ENCODE measurements around the gene HAPLN2.

Gene HAPLN2

DNA sequence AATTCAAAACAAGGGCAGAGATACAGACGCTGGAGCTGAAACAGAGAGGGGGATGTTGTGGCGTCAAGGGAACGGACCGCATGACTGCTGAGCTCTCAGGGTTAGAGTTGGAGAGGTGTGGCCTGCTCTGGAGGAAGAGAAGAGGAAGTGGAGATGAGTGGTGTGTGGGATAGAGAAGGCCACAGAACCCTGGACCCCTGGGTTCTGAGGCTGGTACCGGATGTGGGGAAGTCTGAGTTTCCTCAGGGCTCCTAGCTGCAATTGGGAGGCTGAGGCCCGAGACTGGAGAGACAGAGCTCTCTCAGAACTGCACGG, 24.5 kb downstream of the HAPLN2 start:
- DNase-seq (ENCODE audit: low read depth in 1 of 2, low spot score in 1 of 2) = no peak

DNA sequence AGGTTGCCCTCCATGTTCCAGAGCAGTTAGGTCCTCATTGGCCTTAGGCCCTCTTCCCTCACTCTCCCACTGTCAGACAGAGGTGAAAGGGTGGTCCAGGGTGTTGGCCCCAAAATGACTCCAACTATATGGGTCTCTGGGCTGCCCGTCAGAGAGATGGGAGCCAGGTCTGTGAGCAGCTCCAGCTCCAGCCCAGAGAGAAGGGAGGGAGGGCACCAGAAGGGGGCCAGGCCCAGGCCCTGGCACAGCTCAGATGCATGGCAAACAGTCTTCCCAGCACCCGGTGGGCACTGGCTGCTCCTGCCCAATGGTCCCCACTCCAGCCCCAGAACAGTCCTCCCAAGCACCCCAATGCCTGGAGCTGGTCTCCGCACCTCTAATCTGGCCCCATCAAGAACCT, 24.9 kb downstream of the HAPLN2 start:
- DNase-seq (ENCODE audit: low read depth in 1 of 2, low spot score in 1 of 2) = no peak

DNA sequence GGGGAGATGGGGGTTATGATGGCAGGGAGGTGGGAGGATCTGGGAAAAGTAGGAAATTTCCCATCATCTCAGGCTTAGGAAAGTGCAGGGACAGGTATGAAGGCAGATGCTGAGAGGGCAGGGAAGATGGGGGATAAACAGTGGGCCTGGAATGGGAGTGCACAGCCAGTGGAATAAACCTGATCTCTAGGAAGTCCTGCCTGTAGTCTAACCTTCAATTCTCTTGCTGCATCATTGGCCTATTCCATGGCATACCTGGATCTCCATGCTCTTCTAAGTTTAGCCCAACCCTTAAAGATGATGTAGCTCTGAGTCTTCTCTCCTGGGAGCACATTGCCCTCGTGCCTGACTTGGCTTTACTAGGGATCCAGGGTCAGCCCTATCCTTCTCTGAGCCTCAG, 25.4 kb downstream of the HAPLN2 start:
- DNase-seq (ENCODE audit: low read depth in 1 of 2, low spot score in 1 of 2) = no peak

DNA sequence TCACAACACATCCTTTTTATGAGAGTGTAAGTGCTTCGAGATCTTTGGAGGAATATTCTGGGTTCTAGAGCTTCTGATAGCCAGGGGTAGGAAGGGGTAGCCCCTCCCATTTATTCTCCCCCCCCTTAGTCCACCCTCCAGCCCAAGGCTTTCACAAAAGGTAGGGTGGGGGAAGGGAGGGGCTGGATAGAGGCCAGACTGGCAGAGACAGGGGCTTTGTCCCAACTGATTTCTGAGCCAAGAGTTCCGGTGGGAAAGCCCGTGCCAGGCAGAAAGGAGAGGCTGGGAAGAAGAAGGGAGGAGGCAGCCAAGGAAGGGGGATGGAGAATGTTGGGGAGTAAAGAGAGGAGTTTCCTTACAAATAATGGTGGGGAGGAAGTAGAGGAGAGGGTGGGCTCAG, 25.8 kb downstream of the HAPLN2 start:
- no peak for DNase-seq (ENCODE audit: low read depth in 1 of 2, low spot score in 1 of 2)

DNA sequence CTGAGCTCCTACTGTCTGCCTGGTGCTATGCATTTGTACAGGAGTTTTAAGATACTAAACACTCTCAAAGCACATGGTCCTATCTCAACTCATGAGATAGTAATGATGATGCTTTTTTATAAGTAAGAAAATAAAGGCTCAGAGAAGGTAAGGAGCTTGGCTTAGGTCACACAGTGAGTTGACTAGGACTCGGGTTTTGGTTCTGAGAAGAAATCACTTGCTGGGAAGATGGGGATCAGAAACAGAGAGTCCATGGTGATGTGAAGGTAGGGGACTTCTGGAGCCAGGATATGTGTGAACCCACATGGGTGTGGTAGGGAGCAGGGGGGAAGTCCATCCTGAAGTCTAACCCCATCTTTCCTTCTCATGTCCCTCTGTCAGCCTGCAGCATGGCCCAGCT, 26.5 kb downstream of the HAPLN2 start:
- no peak for DNase-seq (ENCODE audit: low read depth in 1 of 2, low spot score in 1 of 2)

DNA sequence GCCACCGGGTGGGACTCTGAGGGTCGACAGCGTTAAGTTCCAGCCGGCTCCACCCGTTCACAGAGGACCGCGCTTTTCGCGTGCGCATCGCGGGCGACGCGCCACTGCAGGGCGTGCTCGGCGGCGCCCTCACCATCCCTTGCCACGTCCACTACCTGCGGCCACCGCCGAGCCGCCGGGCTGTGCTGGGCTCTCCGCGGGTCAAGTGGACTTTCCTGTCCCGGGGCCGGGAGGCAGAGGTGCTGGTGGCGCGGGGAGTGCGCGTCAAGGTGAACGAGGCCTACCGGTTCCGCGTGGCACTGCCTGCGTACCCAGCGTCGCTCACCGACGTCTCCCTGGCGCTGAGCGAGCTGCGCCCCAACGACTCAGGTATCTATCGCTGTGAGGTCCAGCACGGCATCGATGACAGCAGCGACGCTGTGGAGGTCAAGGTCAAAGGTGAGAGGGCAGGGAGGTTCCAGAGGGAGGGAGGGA, 27.6 kb downstream of the HAPLN2 start:
- DNase-seq (ENCODE audit: low read depth in 1 of 2, low spot score in 1 of 2) = no peak

DNA sequence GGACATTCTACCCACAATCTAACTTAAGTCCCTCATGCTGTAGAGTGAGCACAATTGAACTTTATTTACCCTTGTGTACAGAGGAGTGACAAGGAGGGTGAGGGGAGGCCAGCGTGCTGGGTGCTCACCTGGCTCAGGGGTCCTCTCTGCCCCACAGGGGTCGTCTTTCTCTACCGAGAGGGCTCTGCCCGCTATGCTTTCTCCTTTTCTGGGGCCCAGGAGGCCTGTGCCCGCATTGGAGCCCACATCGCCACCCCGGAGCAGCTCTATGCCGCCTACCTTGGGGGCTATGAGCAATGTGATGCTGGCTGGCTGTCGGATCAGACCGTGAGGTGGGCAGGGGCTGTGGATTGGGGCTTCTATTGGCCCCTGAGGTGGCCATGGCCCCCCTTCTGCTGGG, 28.1 kb downstream of the HAPLN2 start:
- DNase-seq (ENCODE audit: low read depth in 1 of 2, low spot score in 1 of 2) = no peak

DNA sequence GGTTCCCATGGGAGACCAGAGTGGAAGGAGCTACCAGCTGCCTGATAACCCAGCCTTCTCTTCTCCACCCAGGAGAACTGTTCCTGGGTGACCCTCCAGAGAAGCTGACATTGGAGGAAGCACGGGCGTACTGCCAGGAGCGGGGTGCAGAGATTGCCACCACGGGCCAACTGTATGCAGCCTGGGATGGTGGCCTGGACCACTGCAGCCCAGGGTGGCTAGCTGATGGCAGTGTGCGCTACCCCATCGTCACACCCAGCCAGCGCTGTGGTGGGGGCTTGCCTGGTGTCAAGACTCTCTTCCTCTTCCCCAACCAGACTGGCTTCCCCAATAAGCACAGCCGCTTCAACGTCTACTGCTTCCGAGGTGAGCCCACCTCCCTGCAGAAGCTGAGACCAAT, 29.3 kb downstream of the HAPLN2 start:
- no peak for DNase-seq (ENCODE audit: low read depth in 1 of 2, low spot score in 1 of 2)

DNA sequence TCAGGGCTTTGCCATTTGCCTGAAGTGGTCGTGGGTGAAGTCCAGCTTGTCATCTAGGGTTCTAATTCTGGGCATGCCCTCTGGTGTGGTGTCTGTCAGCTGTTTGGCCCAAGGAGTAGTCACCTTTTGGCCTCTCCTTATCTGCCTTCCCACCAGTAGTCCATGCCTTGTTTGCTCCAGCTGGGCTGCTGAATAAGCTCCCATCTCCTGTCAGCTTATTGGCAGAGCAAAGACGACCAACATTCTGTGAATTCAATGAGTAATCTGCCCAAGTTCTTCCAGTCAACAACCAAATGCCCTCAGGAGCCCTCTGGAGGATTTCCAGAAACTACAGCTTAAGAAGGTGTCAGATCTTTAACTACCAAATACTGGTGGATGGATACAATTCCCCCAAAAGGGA, 29.7 kb downstream of the HAPLN2 start:
- no peak for DNase-seq (ENCODE audit: low read depth in 1 of 2, low spot score in 1 of 2)

DNA sequence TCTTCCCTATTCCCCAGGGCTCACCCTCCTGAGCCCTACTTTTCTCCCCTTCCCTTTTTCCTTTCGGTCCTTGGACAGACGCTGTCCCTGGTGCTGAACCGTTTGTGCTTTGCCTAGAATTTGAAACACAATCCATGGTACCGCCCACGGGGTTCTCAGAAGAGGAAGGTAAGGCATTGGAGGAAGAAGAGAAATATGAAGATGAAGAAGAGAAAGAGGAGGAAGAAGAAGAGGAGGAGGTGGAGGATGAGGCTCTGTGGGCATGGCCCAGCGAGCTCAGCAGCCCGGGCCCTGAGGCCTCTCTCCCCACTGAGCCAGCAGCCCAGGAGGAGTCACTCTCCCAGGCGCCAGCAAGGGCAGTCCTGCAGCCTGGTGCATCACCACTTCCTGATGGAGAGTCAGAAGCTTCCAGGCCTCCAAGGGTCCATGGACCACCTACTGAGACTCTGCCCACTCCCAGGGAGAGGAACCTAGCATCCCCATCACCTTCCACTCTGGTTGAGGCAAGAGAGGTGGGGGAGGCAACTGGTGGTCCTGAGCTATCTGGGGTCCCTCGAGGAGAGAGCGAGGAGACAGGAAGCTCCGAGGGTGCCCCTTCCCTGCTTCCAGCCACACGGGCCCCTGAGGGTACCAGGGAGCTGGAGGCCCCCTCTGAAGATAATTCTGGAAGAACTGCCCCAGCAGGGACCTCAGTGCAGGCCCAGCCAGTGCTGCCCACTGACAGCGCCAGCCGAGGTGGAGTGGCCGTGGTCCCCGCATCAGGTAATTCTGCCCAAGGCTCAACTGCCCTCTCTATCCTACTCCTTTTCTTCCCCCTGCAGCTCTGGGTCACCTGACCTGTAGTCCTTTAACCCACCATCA, 33.1 kb downstream of the HAPLN2 start:
- no peak for DNase-seq (ENCODE audit: low read depth in 1 of 2, low spot score in 1 of 2)

DNA sequence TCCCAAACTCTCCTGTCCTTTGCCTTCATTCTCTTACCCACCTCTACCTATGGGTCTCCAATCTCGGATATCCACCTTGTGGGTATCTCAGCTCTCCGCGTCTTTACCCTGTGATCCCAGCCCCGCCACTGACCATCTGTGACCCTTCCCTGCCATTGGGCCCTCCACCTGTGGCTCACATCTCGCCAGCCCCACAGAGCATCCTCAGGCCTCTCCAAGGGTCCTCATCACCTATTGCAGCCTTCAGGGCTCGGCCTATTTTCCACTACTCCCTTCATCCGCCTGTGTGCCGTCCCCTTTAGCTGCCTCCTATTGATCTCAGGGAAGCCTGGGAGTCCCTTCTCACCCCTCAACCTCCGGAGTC, 33.8 kb downstream of the HAPLN2 start:
- no peak for DNase-seq (ENCODE audit: low read depth in 1 of 2, low spot score in 1 of 2)

DNA sequence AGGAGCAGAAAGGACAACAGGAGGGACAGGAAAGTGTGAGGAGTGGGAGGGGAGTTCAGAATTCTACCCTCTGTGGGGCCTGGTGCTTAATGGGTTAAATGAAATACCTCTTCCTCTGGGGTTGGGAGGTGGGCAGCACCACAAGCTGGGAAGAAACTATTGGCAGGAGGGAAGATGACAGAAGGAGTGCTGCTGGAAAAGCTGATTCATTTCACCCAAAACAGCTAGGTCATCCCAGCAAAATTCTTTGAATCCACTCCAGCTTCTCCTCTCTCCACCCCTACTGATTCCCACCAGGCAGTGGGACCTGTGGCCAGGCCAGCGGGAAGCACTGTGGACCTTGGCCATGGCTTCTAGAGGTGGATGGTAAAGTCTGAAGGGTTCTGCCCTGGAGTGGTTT, 35.5 kb downstream of the HAPLN2 start:
- DNase-seq (ENCODE audit: low read depth in 1 of 2, low spot score in 1 of 2) = no peak

DNA sequence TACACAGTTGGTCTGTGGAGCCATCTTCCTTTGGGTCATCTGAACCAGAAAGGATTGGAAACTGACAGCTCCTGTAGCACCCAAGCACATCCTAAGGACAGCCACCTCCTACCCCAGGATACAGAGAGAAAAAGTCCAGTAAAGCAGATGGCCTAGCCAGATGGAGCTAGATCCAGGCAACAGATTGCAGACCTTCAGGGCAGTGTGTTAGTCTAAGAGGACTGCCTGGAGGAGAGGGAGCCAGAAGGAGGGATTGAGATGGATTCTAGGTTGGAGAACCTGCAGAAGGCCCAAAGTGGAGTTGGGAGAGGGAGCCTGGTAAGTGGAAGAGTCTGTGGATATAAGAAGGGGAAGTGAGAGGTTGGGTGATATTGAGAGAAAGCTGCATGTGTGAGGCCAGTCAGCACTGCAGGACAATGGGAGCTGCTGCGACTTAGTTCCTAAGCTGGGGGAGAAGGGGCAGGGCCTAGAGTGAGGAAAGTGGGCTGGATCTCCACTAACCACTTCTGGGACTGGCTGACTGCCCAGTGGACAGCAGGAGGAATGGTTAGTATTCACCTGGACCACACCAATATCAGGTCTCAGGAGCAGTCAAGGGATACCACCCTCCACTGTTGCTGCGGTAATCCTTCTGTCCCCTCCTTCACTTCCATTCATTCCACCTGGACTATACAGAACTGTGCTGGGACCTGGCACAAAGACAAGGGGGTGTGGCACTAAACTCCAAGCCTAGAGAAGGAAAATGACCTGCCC, 36.1 kb downstream of the HAPLN2 start:
- DNase-seq (ENCODE audit: low read depth in 1 of 2, low spot score in 1 of 2) = no peak

DNA sequence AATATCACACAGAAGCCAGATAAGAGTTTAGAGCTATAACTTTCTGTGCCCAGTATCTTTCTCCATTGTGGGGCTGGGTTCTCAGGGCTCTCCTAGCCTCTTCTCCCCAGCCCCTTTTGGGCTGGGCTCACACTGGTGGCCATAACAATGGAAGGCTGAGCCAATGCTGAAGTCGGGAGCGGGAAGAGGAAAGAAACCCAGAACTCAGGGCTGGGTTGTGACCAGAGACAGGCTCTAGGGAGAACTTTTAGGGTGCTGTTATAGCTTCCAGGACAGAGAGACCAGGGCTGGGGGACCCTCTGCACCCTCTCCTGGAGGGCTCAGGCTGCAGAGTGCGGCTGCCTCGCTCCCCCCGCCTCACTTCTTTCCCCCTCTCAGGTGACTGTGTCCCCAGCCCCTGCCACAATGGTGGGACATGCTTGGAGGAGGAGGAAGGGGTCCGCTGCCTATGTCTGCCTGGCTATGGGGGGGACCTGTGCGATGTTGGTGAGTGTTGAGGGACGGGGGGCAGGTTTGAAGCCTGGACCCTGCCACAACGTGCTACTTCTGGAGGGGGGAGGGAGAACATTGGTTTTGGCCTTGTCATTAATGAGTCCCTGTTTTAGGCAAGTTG, 36.8 kb downstream of the HAPLN2 start:
- no peak for DNase-seq (ENCODE audit: low read depth in 1 of 2, low spot score in 1 of 2)

DNA sequence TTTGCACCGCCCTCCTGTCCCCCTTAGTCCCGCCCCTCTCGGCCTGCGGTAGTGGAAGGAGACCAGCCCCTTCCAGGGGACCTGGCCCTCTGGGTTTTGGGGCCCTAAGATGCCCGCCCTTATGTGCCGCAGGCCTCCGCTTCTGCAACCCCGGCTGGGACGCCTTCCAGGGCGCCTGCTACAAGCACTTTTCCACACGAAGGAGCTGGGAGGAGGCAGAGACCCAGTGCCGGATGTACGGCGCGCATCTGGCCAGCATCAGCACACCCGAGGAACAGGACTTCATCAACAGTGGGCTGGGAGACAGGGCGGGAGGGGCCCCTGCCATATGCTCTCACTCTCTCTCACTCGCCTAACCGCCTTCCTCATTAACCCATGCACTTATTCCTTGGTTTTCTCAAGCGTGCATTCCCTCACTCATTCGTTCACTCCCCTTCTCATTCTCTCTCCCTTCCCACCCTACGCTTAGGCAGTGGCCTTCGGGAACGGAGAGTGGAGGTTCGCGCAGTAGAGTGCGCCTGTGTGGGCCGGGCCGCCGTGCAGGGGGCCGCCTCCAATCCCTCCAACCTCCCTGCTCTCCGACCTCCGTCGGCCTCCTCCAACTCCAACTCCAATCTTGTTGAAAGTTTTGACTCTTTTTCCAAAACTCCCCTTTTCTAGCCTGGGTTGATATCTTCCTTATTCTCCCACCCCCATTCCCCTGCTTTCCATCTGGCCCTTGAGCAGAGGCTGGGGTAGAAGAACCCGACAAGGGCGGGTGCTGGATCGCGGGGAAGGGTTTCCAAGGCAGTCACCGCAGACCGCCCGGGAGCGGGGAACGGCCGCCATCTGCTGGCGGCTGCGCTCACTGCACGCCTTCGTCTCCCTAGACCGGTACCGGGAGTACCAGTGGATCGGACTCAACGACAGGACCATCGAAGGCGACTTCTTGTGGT, 37.9 kb downstream of the HAPLN2 start:
- peak; percentile 59 to 66 for DNase-seq (ENCODE audit: low read depth in 1 of 2, low spot score in 1 of 2)

DNA sequence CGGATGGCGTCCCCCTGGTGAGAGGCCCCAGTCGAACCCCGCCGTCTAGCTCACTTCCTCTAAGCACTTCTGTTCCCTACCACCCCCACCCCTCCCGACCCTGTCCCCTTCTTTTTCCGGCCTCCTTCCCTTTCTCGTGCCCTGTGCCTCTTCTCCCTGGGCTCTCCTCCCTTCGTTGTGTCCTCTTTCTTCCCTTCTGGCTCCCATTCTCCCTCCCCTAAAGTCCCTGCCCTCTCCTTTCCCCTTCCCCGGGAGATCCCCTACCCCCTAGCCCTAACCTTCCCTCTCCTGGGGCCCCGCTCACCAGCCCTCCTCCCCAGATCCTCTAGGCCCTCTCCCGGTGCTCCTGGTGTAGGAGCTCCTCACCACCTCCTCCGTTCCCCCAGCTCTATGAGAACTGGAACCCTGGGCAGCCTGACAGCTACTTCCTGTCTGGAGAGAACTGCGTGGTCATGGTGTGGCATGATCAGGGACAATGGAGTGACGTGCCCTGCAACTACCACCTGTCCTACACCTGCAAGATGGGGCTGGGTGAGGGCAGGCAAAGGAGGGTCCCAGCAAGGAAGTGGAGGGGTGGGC, 38.6 kb downstream of the HAPLN2 start:
- no peak for DNase-seq (ENCODE audit: low read depth in 1 of 2, low spot score in 1 of 2)

DNA sequence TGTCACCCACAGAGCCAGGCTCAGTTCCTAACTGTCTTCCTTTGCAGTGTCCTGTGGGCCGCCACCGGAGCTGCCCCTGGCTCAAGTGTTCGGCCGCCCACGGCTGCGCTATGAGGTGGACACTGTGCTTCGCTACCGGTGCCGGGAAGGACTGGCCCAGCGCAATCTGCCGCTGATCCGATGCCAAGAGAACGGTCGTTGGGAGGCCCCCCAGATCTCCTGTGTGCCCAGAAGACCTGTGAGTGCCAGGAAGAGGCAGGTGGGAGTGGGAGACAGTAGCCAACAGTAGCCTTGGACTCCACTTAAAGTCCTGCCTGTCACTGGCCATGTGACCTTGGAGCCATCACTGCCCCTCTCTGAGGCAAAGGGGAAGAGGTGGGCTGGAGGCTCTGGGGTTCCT, 39.3 kb downstream of the HAPLN2 start:
- DNase-seq (ENCODE audit: low read depth in 1 of 2, low spot score in 1 of 2) = no peak

DNA sequence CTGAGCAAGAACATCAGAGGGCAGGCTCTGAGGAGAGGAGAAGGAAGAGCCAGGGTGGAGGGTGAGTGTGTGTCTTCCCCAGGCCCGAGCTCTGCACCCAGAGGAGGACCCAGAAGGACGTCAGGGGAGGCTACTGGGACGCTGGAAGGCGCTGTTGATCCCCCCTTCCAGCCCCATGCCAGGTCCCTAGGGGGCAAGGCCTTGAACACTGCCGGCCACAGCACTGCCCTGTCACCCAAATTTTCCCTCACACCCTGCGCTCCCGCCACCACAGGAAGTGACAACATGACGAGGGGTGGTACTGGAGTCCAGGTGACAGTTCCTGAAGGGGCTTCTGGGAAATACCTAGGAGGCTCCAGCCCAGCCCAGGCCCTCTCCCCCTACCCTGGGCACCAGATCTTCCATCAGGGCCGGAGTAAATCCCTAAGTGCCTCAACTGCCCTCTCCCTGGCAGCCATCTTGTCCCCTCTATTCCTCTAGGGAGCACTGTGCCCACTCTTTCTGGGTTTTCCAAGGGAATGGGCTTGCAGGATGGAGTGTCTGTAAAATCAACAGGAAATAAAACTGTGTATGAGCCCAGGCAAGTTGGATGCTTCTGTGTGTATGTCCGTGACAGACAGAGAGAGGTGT, 39.8 kb downstream of the HAPLN2 start:
- no peak for DNase-seq (ENCODE audit: low read depth in 1 of 2, low spot score in 1 of 2)

DNA sequence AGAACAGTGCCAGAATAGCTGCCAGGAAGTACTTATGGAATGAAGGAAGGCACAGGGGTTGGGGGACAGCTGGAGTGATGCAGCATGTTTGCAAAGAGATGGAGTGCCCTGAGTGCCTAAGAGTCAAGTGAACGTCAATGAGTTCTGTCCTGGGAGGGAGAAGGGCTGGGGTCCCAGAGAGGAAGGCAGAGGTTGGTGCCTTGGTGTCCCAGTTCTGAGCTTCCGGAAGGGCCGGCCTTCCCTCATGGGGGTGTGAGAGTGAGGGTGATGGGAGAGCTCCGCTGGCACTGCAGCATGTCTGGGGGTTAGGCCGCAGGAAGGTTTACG, 40.4 kb downstream of the HAPLN2 start:
- no peak for DNase-seq (ENCODE audit: low read depth in 1 of 2, low spot score in 1 of 2)

DNA sequence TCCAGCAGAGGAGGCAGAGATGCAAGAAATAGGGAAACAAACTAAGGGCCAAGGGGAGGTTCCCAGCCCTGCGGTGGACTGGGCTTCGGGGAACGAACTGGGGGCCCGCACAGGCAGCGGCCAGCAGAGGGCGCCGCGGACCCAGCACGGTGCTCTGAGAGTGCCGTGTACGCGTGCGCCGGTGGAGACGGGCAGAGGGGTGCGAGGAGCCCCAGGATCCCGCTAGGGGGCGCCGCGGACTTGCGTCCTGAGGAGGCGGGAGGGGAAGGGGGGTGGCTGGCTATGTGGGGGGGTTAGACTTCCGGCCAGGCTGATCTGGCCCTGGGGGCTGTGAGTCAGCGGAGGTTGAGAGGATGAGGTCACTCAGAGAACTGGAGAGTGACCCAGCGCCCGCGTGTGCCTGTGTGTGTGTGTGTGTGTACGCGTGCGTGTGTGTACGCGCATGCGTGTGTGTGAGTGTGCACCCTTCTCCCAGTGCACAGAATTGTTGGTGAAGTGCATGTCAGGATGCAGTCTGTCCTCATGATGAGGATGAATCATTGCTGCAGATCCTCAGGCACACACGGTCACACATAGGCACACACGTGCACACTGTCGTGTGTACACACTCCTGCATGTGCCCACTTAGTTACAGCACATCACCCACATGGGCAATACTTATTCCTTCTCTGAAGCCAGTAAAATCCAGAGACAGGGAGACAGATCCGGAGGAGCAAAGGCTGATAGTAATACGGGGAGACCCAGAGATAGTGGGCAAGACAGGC, 41.0 kb downstream of the HAPLN2 start:
- peak; percentile 85 to 89 for DNase-seq (ENCODE audit: low read depth in 1 of 2, low spot score in 1 of 2)
